ENCODE data around the gene CAMK2G.

The CAMK2G gene

DNA sequence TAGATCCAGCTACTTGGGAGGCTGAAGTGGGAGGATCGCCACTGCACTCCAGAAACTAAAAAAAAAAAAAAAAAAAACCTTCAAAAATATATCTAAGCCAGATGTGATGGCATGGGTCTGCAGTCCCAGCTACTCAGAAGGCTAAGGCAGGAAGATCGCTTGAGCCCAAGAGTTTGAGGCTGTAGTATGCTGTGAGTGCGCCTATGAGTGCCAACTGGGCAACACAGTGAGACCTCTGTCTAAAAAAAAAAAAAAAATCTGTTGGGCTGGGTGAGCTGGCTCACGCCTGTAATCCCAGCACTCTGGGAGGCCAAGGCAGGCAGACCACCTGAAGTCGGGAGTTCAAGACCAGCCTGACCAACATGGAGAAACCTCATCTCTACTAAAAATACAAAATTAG, 95.3 kb downstream of the CAMK2G start:
- peaks cover 51% of the 10 kb centered on the region for H3K4me1 ChIP-seq (ENCODE audit: insufficient read depth, low read length, severe bottlenecking)
- no peaks in the 10 kb centered on the region for H3K9me2 ChIP-seq (ENCODE audit: low read depth, low read length)
- H3K79me2 ChIP-seq (ENCODE audit: insufficient read depth, low read length): peaks cover 48% of the 10 kb centered on the region
- no peak overlapping the region for H3K27ac ChIP-seq (ENCODE audit: low read depth, low read length, poor library complexity, severe bottlenecking)
- H3K9ac ChIP-seq (ENCODE audit: low read length): no peak overlapping the region
- TF ChIP-seq, protein P1, sequence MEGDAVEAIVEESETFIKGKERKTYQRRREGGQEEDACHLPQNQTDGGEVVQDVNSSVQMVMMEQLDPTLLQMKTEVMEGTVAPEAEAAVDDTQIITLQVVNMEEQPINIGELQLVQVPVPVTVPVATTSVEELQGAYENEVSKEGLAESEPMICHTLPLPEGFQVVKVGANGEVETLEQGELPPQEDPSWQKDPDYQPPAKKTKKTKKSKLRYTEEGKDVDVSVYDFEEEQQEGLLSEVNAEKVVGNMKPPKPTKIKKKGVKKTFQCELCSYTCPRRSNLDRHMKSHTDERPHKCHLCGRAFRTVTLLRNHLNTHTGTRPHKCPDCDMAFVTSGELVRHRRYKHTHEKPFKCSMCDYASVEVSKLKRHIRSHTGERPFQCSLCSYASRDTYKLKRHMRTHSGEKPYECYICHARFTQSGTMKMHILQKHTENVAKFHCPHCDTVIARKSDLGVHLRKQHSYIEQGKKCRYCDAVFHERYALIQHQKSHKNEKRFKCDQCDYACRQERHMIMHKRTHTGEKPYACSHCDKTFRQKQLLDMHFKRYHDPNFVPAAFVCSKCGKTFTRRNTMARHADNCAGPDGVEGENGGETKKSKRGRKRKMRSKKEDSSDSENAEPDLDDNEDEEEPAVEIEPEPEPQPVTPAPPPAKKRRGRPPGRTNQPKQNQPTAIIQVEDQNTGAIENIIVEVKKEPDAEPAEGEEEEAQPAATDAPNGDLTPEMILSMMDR (IDR thresholded peaks at IDR 0.05; ENCODE audit: low read length): no peak
- no peak for TF ChIP-seq EZH2 (IDR thresholded peaks at IDR 0.05; ENCODE audit: borderline replicate concordance, low read length)
- H2AFZ ChIP-seq (ENCODE audit: low read length): no peak overlapping the region
- no peaks in the 10 kb centered on the region for H4K20me1 ChIP-seq (ENCODE audit: insufficient read depth, low read length)
- H3F3A ChIP-seq (ENCODE audit: insufficient read depth, low read length): 0 out of 2 replicates have a peak, but pooled peaks cover 4% of the 10 kb centered on the region
- H3K27me3 ChIP-seq (ENCODE audit: insufficient read depth, low read length): no peaks in the 10 kb centered on the region
- H3K9me3 ChIP-seq (ENCODE audit: low read length): no peaks in the 10 kb centered on the region
- H3K36me3 ChIP-seq (ENCODE audit: insufficient read depth, low read length): peaks cover 45% of the 10 kb centered on the region; the same call in 1 of the 2 replicates
- H3K4me3 ChIP-seq (ENCODE audit: low read depth, low read length, poor library complexity, severe bottlenecking): no peak overlapping the region
- H3K4me2 ChIP-seq (ENCODE audit: low read length): no peak overlapping the region

DNA sequence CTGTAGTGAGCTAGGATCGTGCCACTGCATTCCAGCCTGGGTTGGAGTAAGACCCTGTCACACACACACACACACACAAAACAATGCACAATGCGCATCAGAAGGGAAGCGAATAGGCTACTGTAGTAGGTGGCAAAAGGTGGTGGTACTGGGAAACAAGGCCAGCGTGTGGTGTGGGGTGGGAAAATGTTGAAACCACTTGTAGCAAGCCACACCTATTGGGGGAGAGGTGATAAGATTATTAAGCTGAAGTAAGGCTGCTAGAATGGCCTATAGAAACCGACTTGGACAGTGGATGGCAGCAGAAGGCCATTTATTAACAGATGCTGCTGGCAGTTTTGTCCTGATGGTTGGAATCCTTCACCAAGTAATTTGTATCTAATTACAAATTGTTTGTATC, 99.7 kb downstream of the CAMK2G start:
- TF ChIP-seq EZH2 (IDR thresholded peaks at IDR 0.05; ENCODE audit: borderline replicate concordance, low read length): no peak
- TF ChIP-seq, protein P1 (IDR thresholded peaks at IDR 0.05; ENCODE audit: low read length): peak; percentile 35; the same call in 1 of the 2 replicates
- peak overlapping the region; percentile 66 for H3K4me3 ChIP-seq (ENCODE audit: low read depth, low read length, poor library complexity, severe bottlenecking)
- H3K27ac ChIP-seq (ENCODE audit: low read depth, low read length, poor library complexity, severe bottlenecking): peak overlapping the region; percentile 67
- H3K4me2 ChIP-seq (ENCODE audit: low read length): peak overlapping the region; percentile 76
- peaks cover 35% of the 10 kb centered on the region for H3K4me1 ChIP-seq (ENCODE audit: insufficient read depth, low read length, severe bottlenecking)
- H4K20me1 ChIP-seq (ENCODE audit: insufficient read depth, low read length): no peaks in the 10 kb centered on the region
- no peaks in the 10 kb centered on the region for H3K27me3 ChIP-seq (ENCODE audit: insufficient read depth, low read length)
- no peaks in the 10 kb centered on the region for H3K9me3 ChIP-seq (ENCODE audit: low read length)
- peak overlapping the region; percentile 71; the same call in 1 of the 2 replicates for H3K9ac ChIP-seq (ENCODE audit: low read length)
- H3K9me2 ChIP-seq (ENCODE audit: low read depth, low read length): no peaks in the 10 kb centered on the region
- peaks cover 61% of the 10 kb centered on the region for H3K36me3 ChIP-seq (ENCODE audit: insufficient read depth, low read length)
- 0 out of 2 replicates have a peak, but pooled peaks cover 1% of the 10 kb centered on the region for H3F3A ChIP-seq (ENCODE audit: insufficient read depth, low read length)
- H2AFZ ChIP-seq (ENCODE audit: low read length): no peak overlapping the region
- H3K79me2 ChIP-seq (ENCODE audit: insufficient read depth, low read length): peaks cover 33% of the 10 kb centered on the region; the same call in 1 of the 2 replicates

DNA sequence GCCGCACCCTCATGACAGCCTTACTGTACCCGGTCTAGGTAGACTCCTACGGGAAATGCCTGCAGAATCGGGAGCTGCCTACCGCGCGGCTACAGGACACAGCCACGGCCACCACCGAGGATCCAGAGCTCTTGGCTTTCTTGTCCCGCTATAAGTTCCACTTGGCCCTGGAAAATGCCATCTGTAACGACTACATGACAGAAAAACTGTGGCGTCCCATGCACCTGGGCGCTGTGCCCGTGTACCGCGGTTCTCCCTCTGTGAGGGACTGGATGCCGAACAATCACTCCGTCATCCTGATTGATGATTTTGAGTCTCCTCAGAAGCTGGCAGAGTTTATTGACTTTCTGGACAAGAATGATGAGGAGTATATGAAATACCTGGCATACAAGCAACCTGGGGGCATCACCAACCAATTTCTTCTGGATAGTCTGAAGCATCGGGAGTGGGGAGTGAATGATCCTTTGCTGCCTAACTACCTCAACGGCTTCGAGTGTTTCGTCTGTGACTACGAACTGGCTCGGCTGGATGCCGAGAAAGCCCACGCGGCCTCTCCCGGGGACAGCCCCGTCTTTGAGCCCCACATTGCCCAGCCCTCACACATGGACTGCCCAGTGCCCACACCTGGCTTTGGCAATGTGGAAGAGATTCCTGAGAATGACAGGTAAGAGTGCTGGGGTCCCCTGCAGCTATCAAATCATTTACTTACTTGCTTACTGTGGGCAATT, 101.0 kb downstream of the CAMK2G start:
- H3K79me2 ChIP-seq (ENCODE audit: insufficient read depth, low read length): peaks cover 33% of the 10 kb centered on the region; the same call in 1 of the 2 replicates
- H3K4me3 ChIP-seq (ENCODE audit: low read depth, low read length, poor library complexity, severe bottlenecking): peak overlapping the region; percentile 66
- no peak overlapping the region for H2AFZ ChIP-seq (ENCODE audit: low read length)
- H3K27ac ChIP-seq (ENCODE audit: low read depth, low read length, poor library complexity, severe bottlenecking): peak overlapping the region; percentile 67
- no peaks in the 10 kb centered on the region for H3K27me3 ChIP-seq (ENCODE audit: insufficient read depth, low read length)
- H3K9me3 ChIP-seq (ENCODE audit: low read length): no peaks in the 10 kb centered on the region
- peaks cover 46% of the 10 kb centered on the region for H3K4me1 ChIP-seq (ENCODE audit: insufficient read depth, low read length, severe bottlenecking)
- H3K4me2 ChIP-seq (ENCODE audit: low read length): peak overlapping the region; percentile 76
- H4K20me1 ChIP-seq (ENCODE audit: insufficient read depth, low read length): no peaks in the 10 kb centered on the region
- H3K9me2 ChIP-seq (ENCODE audit: low read depth, low read length): no peaks in the 10 kb centered on the region
- peak overlapping the region; percentile 71 for H3K9ac ChIP-seq (ENCODE audit: low read length)
- H3F3A ChIP-seq (ENCODE audit: insufficient read depth, low read length): no peaks in the 10 kb centered on the region
- peaks cover 56% of the 10 kb centered on the region for H3K36me3 ChIP-seq (ENCODE audit: insufficient read depth, low read length)
- no peak for TF ChIP-seq EZH2 (IDR thresholded peaks at IDR 0.05; ENCODE audit: borderline replicate concordance, low read length)
- TF ChIP-seq, protein P1 (IDR thresholded peaks at IDR 0.05; ENCODE audit: low read length): no peak
